Measurements from ENCODE around the gene ZC3H18.

DNA sequence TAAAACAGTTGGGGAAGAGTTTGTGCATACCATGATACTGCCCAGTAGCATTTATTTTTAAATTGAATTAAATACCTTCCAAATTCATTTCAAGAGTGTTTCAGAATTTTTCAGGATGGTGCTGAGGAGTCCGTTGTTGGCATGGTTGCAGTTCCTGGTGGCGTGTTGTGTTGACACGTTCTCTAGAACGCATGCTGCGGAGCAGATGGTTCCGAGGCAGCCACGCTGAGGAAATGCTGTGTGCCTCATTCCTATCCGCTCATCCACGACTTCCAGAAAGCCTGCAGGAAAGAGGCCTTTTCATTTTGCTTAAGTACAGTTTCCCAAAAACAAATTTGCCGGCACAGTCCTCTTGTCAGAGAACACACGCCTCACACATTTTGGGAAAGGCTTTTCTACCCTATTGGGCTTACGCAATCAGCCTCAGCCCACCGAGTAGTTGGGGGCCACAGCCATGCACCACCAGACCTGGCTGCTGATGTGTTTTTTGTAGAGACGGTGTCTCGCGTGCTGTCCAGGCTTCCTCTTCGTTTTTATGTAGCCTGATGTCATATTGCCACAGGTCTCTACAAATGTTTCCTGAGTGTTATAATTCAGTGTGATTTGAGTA is 36.0 kb downstream of the ZC3H18 start:
- TF ChIP-seq, protein P1, sequence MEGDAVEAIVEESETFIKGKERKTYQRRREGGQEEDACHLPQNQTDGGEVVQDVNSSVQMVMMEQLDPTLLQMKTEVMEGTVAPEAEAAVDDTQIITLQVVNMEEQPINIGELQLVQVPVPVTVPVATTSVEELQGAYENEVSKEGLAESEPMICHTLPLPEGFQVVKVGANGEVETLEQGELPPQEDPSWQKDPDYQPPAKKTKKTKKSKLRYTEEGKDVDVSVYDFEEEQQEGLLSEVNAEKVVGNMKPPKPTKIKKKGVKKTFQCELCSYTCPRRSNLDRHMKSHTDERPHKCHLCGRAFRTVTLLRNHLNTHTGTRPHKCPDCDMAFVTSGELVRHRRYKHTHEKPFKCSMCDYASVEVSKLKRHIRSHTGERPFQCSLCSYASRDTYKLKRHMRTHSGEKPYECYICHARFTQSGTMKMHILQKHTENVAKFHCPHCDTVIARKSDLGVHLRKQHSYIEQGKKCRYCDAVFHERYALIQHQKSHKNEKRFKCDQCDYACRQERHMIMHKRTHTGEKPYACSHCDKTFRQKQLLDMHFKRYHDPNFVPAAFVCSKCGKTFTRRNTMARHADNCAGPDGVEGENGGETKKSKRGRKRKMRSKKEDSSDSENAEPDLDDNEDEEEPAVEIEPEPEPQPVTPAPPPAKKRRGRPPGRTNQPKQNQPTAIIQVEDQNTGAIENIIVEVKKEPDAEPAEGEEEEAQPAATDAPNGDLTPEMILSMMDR (IDR thresholded peaks at IDR 0.05) = no peak
- TF ChIP-seq POLR2AphosphoS5 (IDR thresholded peaks at IDR 0.05) = no peak

All from stomach (tissue), 4 donors.